Right lobe of liver (tissue), 4 donors: ENCODE measurements around the gene LRWD1.
"Not testable (repeated sequence)": the region's sequence is repeated elsewhere in the genome, so short reads cannot be mapped to it uniquely, and the experiment has no call there.

Experiments
- CTCF ChIP-seq, 4 donors: fragments of 200-600 bp in 3 of 4; fragments of 450-650 bp in 1 of 4; IDR thresholded peaks; one replicate each; pipeline versions ENCODE4 v1.5.1 to v1.8.0; 2016 to 2022; ENCODE audit warnings: antibody characterized with exemption in 4 of 4, mild to moderate bottlenecking in 2 of 4
- POLR2A ChIP-seq: fragments of 450-650 bp; IDR thresholded peaks from one replicate; pipeline ENCODE4 v1.6.1; 2017; ENCODE audit warnings: antibody characterized with exemption, mild to moderate bottlenecking
- donor health status: DM: no; HTN: no; CAD: no.
- donor health status: DM: no; HTN: no; CAD: no.
- donor health status: DM: no; HTN: yes; CAD: no.

- not testable (repeated sequence) for TF ChIP-seq CTCF (IDR thresholded peaks at IDR 0.05); POLR2A
Measured at GRCh38 chr7:102494473-102495149, 29.8 kb downstream of the LRWD1 start.
